Tibial nerve (tissue), 4 donors: ENCODE data around the gene RACK1. TPM values are rescaled to one million over a fixed set of nuclear protein-coding genes. Genes with fewer than 3 reads are reported as not detected.

Source experiments
- DNase-seq, 2 donors: peaks; one replicate each; pipeline ENCODE4 v3.0.0-alpha.2; 2019; ENCODE audit warnings: low spot score in 2 of 2
- H3K27ac ChIP-seq, 4 donors: fragments of 200-600 bp; sonication (generic) in 3 of 4; one replicate each; pipeline ENCODE4 v1.5.1; 2017 to 2019; ENCODE audit warnings: mild to moderate bottlenecking in 1 of 4
- H3K27me3 ChIP-seq, 2 donors: fragments of 200-600 bp; sonication (generic) in 1 of 2; one replicate each; pipeline versions ENCODE4 v1.5.1 to v1.6.0; 2017 to 2019
- H3K36me3 ChIP-seq, 3 donors: fragments of 200-600 bp; sonication (generic); one replicate each; pipeline ENCODE4 v1.5.1; 2018 to 2019
- H3K4me1 ChIP-seq, 4 donors: fragments of 200-600 bp; sonication (generic) in 3 of 4; one replicate each; pipeline ENCODE4 v1.5.1; 2017 to 2019
- H3K4me3 ChIP-seq, 4 donors: fragments of 200-600 bp; sonication (generic) in 3 of 4; one replicate each; pipeline ENCODE4 v1.5.1; 2017 to 2019; ENCODE audit warnings: mild to moderate bottlenecking in 1 of 4, moderate library complexity in 1 of 4
- H3K9me3 ChIP-seq, 4 donors: fragments of 200-600 bp; sonication (generic) in 3 of 4; one replicate each; pipeline ENCODE4 v1.5.1; 2017 to 2019
- CTCF ChIP-seq, 5 experiments: fragments of 200-600 bp in 3 of 5; fragments of 450-650 bp in 2 of 5; sonication (generic) in 3 of 5; IDR thresholded peaks; one replicate each; pipeline ENCODE4 v1.5.1; 2016 to 2019; ENCODE audit warnings: antibody characterized with exemption in 5 of 5, mild to moderate bottlenecking in 3 of 5, moderate library complexity in 2 of 5
- EP300 ChIP-seq, 2 donors: sonication (generic); formaldehyde crosslinking; IDR thresholded peaks; one replicate each; pipeline ENCODE4 v1.6.1; 2017; ENCODE audit warnings: antibody characterized with exemption in 2 of 2, mild to moderate bottlenecking in 1 of 2
- POLR2A ChIP-seq, 2 donors: fragments of 450-650 bp; IDR thresholded peaks; one replicate each; pipeline ENCODE4 v1.6.1; 2017; ENCODE audit warnings: antibody characterized with exemption in 2 of 2, mild to moderate bottlenecking in 2 of 2, moderate library complexity in 2 of 2
- WGBS, 2 donors: methylation state at CpG; one replicate each; pipeline ENCODE4 v1.1.5; 2018; 5-methylcytosine and 5-hydroxymethylcytosine counted together
- total RNA-seq, 4 donors: library from RNA; depleted of rRNA; stranded (reverse); fragments of >200 nt; gene quantifications; one replicate each; pipeline ENCODE4 v1.1.0, GENCODE V29; 2016

The RACK1 gene
- total RNA-seq, 4 donors from 2014 or later, result 1,722 to 2,174 (median 1,870) TPM

DNA sequence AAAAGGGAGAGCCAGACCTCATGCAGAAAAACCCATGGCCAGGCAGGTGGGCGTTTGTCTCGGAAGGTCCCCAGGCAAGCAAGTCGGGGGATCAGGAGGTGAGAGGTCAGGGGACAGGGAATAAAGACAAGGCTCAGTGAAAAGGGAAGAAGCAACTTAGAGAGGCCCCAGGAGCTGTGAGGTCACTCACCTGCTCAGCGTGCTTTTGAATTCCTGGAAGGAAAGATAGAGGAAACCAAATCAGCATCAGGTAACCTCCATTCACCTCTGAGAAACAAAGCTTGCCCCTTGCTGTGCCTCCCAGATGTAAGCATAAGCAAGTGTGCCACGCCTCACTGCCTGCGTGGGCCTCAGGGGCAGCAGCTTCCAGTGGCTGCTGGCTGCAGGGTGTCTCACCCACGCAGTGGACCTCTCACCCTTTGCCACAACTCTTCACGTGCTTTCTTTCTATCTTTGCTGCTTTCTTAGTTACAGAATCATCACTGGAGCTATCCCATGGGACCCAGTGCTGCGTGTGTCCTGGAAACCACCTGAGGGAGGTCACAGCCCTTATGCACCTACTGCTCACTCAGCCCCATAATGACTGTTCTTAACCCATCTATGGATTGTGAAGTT, 44.7 kb downstream of the RACK1 start:
- DNase-seq, result no peak
- no peak overlapping the region for H3K27ac ChIP-seq
- H3K36me3 ChIP-seq, result peaks cover 0 to 15% (median 0%) of the 10 kb centered on the region in 3 donors
- no peak overlapping the region for H3K4me3 ChIP-seq
- no peaks in the 10 kb centered on the region for H3K9me3 ChIP-seq
- WGBS, 2 donors, result 52 to 53% methylated on average over 9 of the region's 9 CpGs
- H3K27me3 ChIP-seq, result no peaks in the 10 kb centered on the region
- peaks cover 0 to 23% (median 1%) of the 10 kb centered on the region in 4 donors for H3K4me1 ChIP-seq
- TF ChIP-seq EP300 (IDR thresholded peaks at IDR 0.05) (no peak), CTCF (IDR thresholded peaks at IDR 0.05) (no peak), POLR2A (IDR thresholded peaks at IDR 0.05) (no peak)

- Histone ChIP-seq H3K9me3 (no peaks in the 10 kb centered on the region), H3K27ac (no peak overlapping the region), H3K4me1 (peaks cover 0 to 19% (median 0%) of the 10 kb centered on the region in 4 donors), H3K27me3 (no peaks in the 10 kb centered on the region), H3K36me3 (peaks cover 0 to 15% (median 0%) of the 10 kb centered on the region in 3 donors), H3K4me3 (no peak overlapping the region)
- no peak for DNase-seq
- WGBS, 2 donors, result 75 to 86% methylated on average over 12 of the region's 12 CpGs
- TF ChIP-seq CTCF (IDR thresholded peaks at IDR 0.05), result no peak
- no peak for TF ChIP-seq EP300 (IDR thresholded peaks at IDR 0.05)
- no peak for TF ChIP-seq POLR2A (IDR thresholded peaks at IDR 0.05)
Observed at GRCh38 chr5:181198106-181198685, 45.5 kb downstream of the RACK1 start.

- no peak for TF ChIP-seq POLR2A (IDR thresholded peaks at IDR 0.05)
- no peak for TF ChIP-seq CTCF (IDR thresholded peaks at IDR 0.05)
- TF ChIP-seq EP300 (IDR thresholded peaks at IDR 0.05), result no peak
- 69 to 71% methylated on average over 8 of the region's 8 CpGs for WGBS, 2 donors
- Histone ChIP-seq H3K27me3 (no peaks in the 10 kb centered on the region), H3K4me1 (peaks cover 0 to 21% (median under 1%) of the 10 kb centered on the region in 4 donors), H3K9me3 (no peaks in the 10 kb centered on the region), H3K4me3 (no peak overlapping the region), H3K27ac (no peak overlapping the region), H3K36me3 (peaks cover 0 to 15% (median 0%) of the 10 kb centered on the region in 3 donors)
- no peak for DNase-seq
Observed at GRCh38 chr5:181197326-181197951, 46.3 kb downstream of the RACK1 start.

DNA sequence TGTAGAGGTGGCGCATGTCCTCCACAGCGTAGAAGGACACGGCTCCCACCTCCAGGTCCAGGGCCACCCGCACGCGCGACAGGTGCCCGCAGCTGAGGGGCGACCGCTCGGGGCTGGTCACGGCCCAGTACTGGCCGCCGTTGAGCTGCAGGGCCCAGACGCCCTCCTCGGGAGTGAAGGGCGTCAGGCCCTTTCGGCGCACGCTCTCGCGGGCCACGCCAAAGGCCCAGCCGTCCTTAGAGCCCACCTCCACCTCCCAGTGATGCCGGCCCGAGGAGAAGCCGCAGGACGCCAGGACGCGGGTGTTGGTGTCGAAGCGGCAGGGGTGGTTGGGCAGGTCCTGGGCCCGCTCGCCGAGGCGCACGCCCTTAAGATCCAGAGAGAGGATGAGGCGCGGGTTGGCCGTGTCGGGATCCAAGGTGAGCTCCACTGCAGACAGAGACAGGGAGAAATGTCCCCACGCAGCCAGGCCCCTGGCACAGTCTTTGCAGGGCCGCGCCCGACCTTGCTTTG, 48.4 kb downstream of the RACK1 start:
- DNase-seq, result no peak
- TF ChIP-seq POLR2A (IDR thresholded peaks at IDR 0.05) (no peak), CTCF (IDR thresholded peaks at IDR 0.05) (no peak)
- Histone ChIP-seq H3K4me3 (no peak overlapping the region), H3K27me3 (no peaks in the 10 kb centered on the region), H3K4me1 (peaks cover 0 to 27% (median 2%) of the 10 kb centered on the region in 4 donors), H3K27ac (no peak overlapping the region), H3K36me3 (peaks cover 0 to 15% (median 0%) of the 10 kb centered on the region in 3 donors), H3K9me3 (no peaks in the 10 kb centered on the region)
- 69 to 73% methylated on average over 43 to 45 of the region's 45 CpGs for WGBS, 2 donors
